ENCODE results near the gene AIM2. TPM values are rescaled to one million over a fixed set of nuclear protein-coding genes. Genes with fewer than 3 reads are reported as not detected.

AIM2 gene
- total and polyA plus RNA-seq, 11 donors = 0.04 to 2.4 (median 0.44) TPM; not detected in 4

DNA sequence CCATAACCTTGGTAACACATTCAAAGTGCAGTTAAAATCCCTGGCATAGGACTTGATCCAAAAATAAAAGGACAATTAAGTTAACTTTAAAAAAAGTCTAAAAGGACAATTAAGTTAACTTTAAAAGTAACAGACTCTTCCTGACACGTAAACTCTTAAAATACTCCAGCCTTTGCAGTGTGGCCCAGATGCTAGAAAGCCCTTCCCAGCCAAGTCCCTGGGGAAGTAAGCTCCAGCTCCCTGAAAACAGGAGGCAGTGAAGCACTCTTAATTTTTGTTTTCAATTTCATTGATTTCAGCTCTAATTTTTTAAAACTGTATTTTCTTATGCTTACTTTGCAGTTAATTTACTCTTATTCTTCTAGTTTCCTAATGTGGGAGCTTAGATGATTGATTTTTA lies 5.1 kb upstream of the AIM2 start:
- H3K4me3 ChIP-seq = no peak overlapping the region
- H3K9me3 ChIP-seq = no peaks in the 10 kb centered on the region
- ATAC-seq = no peak
- DNase-seq = no peak
- peaks cover 0 to 37% (median 0%) of the 10 kb centered on the region in 12 donors for H3K4me1 ChIP-seq
- H3K27ac ChIP-seq = no peak overlapping the region
- no peaks in the 10 kb centered on the region for H3K27me3 ChIP-seq
- TF ChIP-seq POLR2A (IDR thresholded peaks at IDR 0.05) = no peak
- TF ChIP-seq, protein P1, sequence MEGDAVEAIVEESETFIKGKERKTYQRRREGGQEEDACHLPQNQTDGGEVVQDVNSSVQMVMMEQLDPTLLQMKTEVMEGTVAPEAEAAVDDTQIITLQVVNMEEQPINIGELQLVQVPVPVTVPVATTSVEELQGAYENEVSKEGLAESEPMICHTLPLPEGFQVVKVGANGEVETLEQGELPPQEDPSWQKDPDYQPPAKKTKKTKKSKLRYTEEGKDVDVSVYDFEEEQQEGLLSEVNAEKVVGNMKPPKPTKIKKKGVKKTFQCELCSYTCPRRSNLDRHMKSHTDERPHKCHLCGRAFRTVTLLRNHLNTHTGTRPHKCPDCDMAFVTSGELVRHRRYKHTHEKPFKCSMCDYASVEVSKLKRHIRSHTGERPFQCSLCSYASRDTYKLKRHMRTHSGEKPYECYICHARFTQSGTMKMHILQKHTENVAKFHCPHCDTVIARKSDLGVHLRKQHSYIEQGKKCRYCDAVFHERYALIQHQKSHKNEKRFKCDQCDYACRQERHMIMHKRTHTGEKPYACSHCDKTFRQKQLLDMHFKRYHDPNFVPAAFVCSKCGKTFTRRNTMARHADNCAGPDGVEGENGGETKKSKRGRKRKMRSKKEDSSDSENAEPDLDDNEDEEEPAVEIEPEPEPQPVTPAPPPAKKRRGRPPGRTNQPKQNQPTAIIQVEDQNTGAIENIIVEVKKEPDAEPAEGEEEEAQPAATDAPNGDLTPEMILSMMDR (IDR thresholded peaks at IDR 0.05) = no peak
- H3K36me3 ChIP-seq = no peaks in the 10 kb centered on the region
- intact Hi-C loops (cut with DNase I) = no loop called here
- 25 to 47% (median 32%) methylated on average over 1 of the region's 1 CpG for whole genome bisulfite sequencing, 4 donors

GRCh38 chr1:159079525-159079924 lies 3.0 kb upstream of the AIM2 start:
- no peak for TF ChIP-seq POLR2A (IDR thresholded peaks at IDR 0.05)
- TF ChIP-seq, protein P1 (IDR thresholded peaks at IDR 0.05) = no peak
- ATAC-seq (no peak), DNase-seq (no peak)
- WGBS, 4 donors = 80 to 95% (median 87%) methylated on average over 1 of the region's 1 CpG
- Histone ChIP-seq H3K9me3 (no peaks in the 10 kb centered on the region), H3K4me3 (no peak overlapping the region), H3K4me1 (peaks cover 0 to 36% (median 0%) of the 10 kb centered on the region in 12 donors), H3K36me3 (no peaks in the 10 kb centered on the region), H3K27me3 (no peaks in the 10 kb centered on the region), H3K27ac (no peak overlapping the region)
- intact Hi-C loops (cut with DNase I) = loop anchor here in 5 of 10 donors (5.0 to 10.0 kb wide), 4 partner anchors 567 to 1115 kb away; no protein-coding TSS in a partner anchor

DNA sequence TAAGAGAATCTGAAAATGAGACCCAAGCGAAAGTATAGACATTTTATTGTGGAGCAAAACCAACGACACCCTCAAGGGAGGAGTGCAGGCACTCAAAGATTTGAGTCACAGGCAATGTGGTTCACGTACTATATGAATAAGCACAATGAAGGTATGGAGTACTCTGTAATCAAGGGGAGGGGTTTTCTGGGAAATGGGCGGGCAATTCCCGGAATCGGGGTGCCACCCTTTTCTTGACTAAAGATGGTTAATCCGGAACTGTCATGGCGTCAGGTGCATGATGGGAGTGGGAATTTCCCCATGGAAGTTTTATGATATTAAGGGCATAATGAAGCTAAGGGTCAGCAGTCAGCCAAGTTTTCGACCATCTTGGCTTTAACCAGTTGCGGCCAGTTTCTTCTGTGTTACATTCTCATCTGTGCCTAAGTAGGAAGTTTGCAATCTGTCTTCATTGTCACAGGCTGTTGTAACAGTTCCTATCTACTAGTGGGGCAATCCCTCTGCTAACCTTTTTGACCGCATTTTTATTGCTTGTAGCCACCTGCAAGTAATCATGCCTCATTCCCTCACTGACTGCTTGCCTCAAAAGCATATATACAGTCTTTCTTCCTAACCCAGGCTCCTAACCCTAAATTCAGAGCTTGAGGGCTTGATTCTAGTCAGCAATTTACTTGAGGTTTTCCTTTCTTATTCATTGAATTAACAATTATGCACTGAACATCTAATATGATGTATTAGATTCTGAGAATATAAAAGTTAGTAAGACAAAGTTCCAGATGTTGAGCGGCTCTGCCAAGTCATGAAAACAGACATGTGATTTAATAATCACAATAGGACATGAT lies 775 bp upstream of the AIM2 start:
- DNase-seq (peak in 2 of 5 donors; percentile 32 to 82), ATAC-seq (peak in 2 of 4 donors; percentile 24 to 31)
- WGBS, 4 donors = 84 to 88% (median 86%) methylated on average over 12 of the region's 12 CpGs
- Histone ChIP-seq H3K36me3 (no peaks in the 10 kb centered on the region), H3K27ac (peak overlapping the region in 1 of 12 donors; percentile 91), H3K4me3 (peak overlapping the region in 1 of 12 donors; percentile 50), H3K4me1 (peaks cover 0 to 28% (median 0%) of the 10 kb centered on the region in 12 donors), H3K9me3 (no peaks in the 10 kb centered on the region), H3K27me3 (no peaks in the 10 kb centered on the region)
- intact Hi-C loops (cut with DNase I) = loop anchor here in 5 of 10 donors (5.0 to 10.0 kb wide), 4 partner anchors 565 to 1113 kb away; no protein-coding TSS in a partner anchor
- TF ChIP-seq POLR2A (IDR thresholded peaks at IDR 0.05) = no peak
- TF ChIP-seq, protein P1 (IDR thresholded peaks at IDR 0.05) = no peak

- DNase-seq (no peak), ATAC-seq (peak in 3 of 4 donors; percentile 58 to 64 (median 61))
- H3K27ac ChIP-seq = no peak overlapping the region
- no peak overlapping the region for H3K4me3 ChIP-seq
- no peaks in the 10 kb centered on the region for H3K36me3 ChIP-seq
- peaks cover 0 to 42% (median 0%) of the 10 kb centered on the region in 12 donors for H3K4me1 ChIP-seq
- TF ChIP-seq, protein P1 (IDR thresholded peaks at IDR 0.05) = peak; percentile 60 to 80 (median 70)
- TF ChIP-seq POLR2A (IDR thresholded peaks at IDR 0.05) = no peak
- intact Hi-C loops (cut with DNase I) = loop anchor here in 9 of 10 donors (2.0 to 10.0 kb wide), 9 partner anchors 75 to 1110 kb away; no protein-coding TSS in a partner anchor
- H3K9me3 ChIP-seq = no peaks in the 10 kb centered on the region
- H3K27me3 ChIP-seq = no peaks in the 10 kb centered on the region
Measured at GRCh38 chr1:159071970-159072582, 4.5 kb downstream of the AIM2 start.
